ENCODE measurements around the gene UQCRC2. TPM values are rescaled to one million over a fixed set of nuclear protein-coding genes. Genes with fewer than 3 reads are reported as not detected.
"Not testable (repeated sequence)": the region's sequence is repeated elsewhere in the genome, so short reads cannot be mapped to it uniquely, and the experiment has no call there.

UQCRC2 gene
- total RNA-seq, 3 donors from 2014 or later = 349 to 569 (median 470) TPM

- Histone ChIP-seq H3K4me3 (no peak overlapping the region), H3K9me3 (no peaks in the 10 kb centered on the region), H3K36me3 (ENCODE audit: low read depth) (no peaks in the 10 kb centered on the region), H3K4me1 (ENCODE audit: low read depth) (no peaks in the 10 kb centered on the region)
- intact Hi-C loops (cut with DNase I, micrococcal nuclease) = no loop called here
- no peak for ATAC-seq
- no peak for DNase-seq
- no peak for TF ChIP-seq CTCF (IDR thresholded peaks at IDR 0.05)
Observed at GRCh38 chr16:21994856-21995465, 41.8 kb downstream of the UQCRC2 start.

- no peak for DNase-seq
- H3K36me3 ChIP-seq (ENCODE audit: low read depth) = no peaks in the 10 kb centered on the region
- H3K9me3 ChIP-seq = no peaks in the 10 kb centered on the region
- no peak overlapping the region for H3K4me3 ChIP-seq
- peaks cover 6% of the 10 kb centered on the region for H3K4me1 ChIP-seq (ENCODE audit: low read depth)
- ATAC-seq = no peak
- TF ChIP-seq CTCF (IDR thresholded peaks at IDR 0.05) = no peak
- intact Hi-C loops (cut with DNase I, micrococcal nuclease) = no loop called here
Observed at GRCh38 chr16:21996923-21997696, 43.9 kb downstream of the UQCRC2 start.

GRCh38 chr16:21997697-21998480 is 44.7 kb downstream of the UQCRC2 start:
- peaks cover 6% of the 10 kb centered on the region for H3K4me1 ChIP-seq (ENCODE audit: low read depth)
- H3K36me3 ChIP-seq (ENCODE audit: low read depth) = no peaks in the 10 kb centered on the region
- no peak for TF ChIP-seq CTCF (IDR thresholded peaks at IDR 0.05)
- ATAC-seq (peak; percentile 51), DNase-seq (peak in 1 of 3 donors; percentile 24)
- intact Hi-C loops (cut with DNase I, micrococcal nuclease) = no loop called here
- no peak overlapping the region for H3K4me3 ChIP-seq
- no peaks in the 10 kb centered on the region for H3K9me3 ChIP-seq

- no peak for ATAC-seq
- H3K4me1 ChIP-seq (ENCODE audit: low read depth) = peaks cover 6% of the 10 kb centered on the region
- DNase-seq = no peak
- TF ChIP-seq CTCF (IDR thresholded peaks at IDR 0.05) = no peak
- intact Hi-C loops (cut with DNase I, micrococcal nuclease) = loop anchor here (2.0 to 10.0 kb wide), 3 partner anchors 73 to 183 kb away; no protein-coding TSS in a partner anchor
- no peaks in the 10 kb centered on the region for H3K36me3 ChIP-seq (ENCODE audit: low read depth)
- H3K9me3 ChIP-seq = no peaks in the 10 kb centered on the region
- no peak overlapping the region for H3K4me3 ChIP-seq
Observed at GRCh38 chr16:22001591-22001990, 48.4 kb downstream of the UQCRC2 start.

- intact Hi-C loops (cut with DNase I, micrococcal nuclease) = loop anchor here in 1 of 2 donors (10.0 kb wide), 2 partner anchors 73 to 183 kb away; no protein-coding TSS in a partner anchor
Observed at GRCh38 chr16:22002047-22002446, 48.9 kb downstream of the UQCRC2 start.

More at GRCh38 chr16:22002047-22002446, 48.9 kb downstream of the UQCRC2 start:
- not testable (repeated sequence) for H3K9me3 ChIP-seq; ATAC-seq; H3K36me3 ChIP-seq (ENCODE audit: low read depth); DNase-seq; H3K4me1 ChIP-seq (ENCODE audit: low read depth); H3K4me3 ChIP-seq
